OCI-M2 (cell line): Measurements from ENCODE around the gene PRKX.
"Not testable (repeated sequence)": the region's sequence is repeated elsewhere in the genome, so short reads cannot be mapped to it uniquely, and the experiment has no call there.

Experiments used
- DNase-seq: peaks from one replicate; lab custom pipeline; 2025; ENCODE audit not compliant: unreplicated experiment; lab: John Stamatoyannopoulos, UW

Gene PRKX

DNA sequence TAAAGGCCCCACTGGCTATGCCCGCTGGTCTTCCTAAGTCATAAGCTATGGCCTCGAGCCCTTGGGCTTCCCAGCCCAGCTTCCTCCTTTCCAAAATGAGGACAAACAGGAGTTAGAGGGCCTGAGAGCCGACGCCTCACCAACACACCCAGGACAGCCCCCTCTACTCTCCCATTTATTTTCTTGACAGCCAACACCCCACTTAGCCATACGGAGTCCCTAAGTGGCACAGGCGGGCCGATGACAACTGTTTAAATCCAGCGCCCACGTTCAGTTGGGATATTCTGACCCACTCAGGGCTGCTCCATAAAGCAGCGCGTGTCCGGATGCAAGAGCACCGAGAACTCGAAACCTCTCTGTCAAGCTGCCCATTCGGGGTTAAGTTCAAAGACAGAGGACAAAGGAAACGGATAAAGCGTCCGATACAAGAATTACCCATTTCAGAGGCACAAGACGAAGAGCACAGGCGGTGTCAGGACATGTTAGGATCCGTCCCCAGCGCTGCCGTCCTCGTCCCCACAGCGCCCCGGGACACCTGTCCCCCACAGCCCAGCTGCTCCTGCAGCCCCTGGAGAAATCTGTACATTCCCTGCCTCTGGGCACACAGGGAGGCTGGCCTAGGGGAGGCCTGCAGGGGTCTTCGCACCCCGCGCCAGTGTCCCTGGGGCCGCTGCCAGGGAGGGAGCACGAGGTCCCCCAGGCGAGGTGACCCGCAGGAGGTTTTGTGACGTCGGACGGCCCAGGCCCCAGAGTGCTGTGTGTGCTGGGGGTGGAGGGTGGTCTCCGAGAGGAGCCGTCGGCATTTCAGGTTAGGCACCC, 1.2 kb downstream of the PRKX start:
- no peak for DNase-seq

DNA sequence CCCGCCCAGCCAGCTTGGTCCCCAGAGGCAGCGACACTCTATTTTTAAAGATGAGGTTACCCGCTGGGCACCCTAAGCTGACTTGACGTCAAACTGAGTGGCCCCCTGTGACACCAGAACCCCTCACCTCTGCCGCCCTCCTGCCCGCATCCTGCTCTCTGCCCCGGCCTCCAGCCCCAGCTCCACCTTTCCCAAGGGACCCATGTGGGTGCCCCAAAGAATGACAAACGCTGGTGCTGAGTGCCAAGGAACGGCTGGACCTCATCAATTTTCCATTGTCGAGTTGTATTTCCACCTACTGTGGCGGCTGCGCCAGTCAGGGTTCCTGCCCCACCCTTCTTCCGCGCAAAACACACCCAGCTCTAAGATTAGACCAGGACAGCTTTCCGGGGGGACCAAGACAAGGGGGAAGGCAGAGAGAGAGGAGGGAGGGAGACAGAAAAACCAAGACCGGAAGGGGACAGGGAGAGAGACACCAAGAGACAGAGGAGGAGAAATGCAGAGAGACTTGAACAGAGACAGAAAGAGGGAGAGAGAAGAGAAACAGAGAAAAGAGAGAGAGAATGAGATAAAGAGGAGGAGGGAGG, 2.0 kb downstream of the PRKX start:
- no peak for DNase-seq

DNA sequence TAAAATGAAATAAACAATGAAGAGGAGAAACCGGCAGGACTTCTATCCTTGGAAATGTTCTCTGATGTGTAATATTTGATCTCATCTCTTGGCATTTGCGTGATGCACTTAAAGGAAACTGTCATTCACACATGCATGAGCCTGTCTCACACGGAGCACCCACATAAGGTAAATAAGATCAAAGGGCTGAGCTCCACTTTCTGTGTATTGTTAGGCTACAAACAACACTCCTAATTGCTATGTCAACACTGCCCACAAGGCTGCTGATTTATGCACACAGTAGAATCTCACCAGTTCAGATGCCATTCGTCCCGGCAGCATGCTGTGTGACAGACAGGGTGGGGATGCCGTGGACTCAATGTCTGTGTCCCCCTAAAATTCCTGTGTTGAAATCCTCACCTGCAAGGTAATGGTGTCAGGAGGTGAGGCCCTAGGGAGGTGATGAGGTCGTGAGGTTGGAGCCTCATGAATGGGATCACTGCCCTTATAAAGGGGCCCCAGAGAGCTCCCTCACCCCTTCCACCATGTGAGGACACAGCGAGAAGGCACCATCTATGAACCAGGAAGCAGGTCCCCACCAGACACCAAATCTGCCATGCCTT, 5.7 kb downstream of the PRKX start:
- not testable (repeated sequence) for DNase-seq

DNA sequence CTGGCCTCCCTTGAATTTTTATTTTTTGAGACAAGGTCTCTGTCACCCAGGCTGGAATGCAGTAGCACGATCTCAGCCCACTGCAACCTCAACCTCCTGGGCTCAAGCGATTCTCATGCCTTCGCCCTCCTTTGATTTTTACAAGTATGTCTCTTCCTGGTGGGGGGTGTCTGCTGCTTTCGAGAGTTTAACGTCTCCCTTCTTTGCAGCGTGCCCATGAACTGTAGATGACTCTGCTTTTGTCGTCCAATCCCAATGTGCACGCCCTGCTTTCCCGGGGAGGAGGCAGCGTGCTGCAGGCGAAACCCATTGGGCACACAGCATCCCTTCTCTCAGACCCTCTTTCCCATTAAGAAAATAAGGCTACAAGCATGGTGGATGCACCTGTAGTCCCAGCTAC, 7.0 kb downstream of the PRKX start:
- DNase-seq: no peak

DNA sequence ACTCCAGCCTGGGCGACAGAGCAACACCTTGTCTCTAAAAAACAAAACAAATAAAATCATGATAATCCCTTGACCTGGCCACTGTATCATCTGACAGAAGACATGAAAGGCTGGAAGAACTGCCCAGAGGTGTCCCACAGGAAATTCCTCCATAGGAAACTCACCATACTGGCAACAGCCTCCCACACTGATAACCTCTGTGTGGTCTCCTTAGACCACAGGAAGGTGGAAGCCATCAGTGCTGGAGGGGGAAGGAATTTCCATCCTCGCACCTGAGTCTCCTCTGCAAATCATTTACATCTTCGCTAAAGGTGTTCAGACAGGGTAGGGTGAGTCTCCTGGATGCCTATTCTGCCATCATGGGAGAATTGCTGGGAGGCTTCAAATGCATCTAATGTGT, 10.2 kb downstream of the PRKX start:
- DNase-seq: not testable (repeated sequence)

DNA sequence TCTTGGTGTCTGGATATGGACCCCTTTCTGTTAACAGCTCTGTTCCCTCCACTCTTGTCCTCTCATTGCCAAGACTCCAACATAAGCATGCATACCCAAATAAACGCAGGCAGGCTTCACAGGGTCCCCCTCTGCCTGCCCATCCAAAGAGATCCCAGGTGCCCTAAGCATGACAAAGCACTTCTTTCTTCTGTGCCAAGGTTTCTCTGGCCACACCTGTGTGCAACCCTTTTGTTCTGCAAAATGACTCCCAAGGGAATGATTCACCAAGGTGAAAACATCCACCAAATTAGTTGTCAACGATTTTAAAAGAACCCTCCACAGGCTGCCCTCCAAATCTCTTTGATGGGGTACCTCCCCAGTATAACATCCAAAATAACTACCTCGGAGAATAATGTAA, 11.4 kb downstream of the PRKX start:
- not testable (repeated sequence) for DNase-seq

DNA sequence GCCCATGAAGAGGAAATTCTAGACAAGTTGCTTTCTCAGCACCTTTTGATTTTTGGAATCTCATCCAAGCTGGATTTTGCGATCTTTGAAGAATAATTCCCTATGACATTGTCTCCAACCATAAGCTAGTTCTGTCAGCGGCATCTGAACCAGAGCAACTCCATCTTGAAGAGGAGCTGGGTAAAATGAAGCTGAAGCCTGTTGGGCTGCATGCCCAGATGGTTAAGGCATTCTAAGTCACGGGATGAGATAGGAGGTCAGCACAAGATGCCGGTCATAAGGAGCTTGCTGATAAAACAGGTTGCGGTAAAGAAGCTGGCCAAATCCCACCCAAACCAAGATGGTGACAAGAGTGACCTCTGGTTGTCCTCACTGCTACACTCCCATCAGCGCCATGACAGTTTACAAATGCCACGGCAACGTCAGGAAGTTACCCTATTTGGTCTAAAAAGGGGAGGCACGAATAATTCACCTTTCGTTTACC, 12.0 kb downstream of the PRKX start:
- DNase-seq: not testable (repeated sequence)

DNA sequence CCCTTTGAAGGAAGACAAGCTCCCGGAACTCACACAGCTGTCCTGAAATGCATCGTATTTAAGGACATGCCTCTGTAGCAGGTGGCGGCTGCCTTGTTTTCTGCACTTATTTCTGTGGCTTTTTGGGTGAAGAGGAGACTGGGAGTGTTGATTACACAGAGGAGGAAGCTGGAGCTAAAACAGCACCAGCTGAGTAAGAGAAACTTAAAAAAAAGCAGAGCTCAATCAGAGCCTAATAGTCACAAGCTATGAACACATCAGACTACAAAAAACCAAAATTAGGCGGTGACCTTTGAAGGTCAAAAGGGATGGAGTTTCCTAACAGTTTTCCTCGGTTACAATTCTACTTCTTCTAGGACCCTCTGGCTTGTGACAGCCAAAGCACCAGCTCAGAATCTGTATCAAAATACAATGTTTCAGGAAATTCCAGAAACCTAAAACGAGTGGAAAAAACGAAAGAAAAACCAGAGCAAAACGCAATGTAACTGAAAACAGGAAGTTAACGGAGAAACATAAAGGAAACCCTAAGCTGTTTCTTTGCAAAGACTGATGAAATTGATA, 13.5 kb downstream of the PRKX start:
- DNase-seq: no peak

DNA sequence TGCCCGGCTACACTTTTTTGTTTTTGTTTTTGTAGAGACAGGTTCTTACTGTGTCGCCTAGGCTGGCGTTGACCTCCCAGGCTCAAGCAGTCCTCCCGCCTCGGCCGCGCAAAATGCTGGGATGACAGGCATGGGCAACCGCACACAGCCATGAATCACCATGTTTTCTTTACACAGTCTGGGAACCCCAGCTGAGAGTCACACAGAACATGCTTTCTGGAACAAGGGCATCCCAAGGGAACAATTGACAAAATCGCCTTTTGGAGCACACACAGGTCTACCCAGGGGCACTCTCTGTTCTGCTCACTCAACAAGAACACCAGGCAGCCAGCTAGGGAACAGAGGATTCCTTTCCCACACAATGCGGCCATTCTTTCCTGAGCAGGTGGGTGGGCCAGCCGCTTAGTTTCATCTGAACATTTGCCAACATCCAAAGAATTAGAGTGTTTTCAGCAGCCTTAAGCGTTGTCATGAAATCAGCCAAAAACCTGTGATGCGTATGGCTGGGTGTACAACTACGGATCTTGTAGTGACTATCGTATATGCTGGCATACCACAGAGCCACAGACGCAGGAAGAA, 15.7 kb downstream of the PRKX start:
- DNase-seq: no peak

DNA sequence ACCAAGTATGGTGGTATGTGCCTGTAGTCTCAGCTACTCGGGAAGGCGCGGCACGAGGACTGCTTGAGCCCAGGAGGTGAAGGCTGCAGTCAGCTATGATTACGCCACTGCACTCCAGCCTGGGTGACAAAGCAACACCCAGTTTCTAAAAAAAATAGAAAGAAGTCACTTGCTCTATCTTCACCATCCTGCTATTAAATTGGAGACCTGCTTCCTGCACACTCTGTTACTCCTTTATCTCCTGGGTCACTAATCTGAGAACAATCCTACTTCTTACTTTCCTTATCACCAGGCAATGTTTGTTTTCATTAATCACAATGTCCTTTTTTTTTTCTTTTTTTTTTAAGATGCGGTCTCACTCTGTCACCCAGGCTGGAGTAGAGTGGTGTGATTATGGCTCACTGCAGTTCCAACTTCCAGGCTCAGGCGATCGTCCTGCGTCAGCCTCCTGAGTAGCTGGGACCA, 16.2 kb downstream of the PRKX start:
- DNase-seq: no peak

DNA sequence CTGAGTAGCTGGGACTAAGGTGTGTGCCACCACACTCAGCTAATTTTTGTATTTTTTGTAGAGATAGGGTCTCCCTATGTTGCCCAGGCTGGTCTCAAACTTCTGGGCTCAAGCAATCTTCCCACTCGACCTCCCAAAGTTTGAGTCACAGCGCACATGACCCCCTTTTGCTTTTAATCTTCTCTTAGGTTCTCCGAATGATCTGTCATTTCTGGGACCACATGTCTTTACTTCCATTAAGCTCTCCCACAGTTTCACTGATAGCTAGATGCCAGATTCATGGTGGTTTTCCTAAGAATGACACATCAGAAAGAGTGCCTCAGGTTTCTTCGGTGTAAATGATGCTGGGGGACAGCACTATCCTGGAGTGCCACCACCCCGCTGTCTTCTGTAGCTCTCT, 17.9 kb downstream of the PRKX start:
- no peak for DNase-seq

DNA sequence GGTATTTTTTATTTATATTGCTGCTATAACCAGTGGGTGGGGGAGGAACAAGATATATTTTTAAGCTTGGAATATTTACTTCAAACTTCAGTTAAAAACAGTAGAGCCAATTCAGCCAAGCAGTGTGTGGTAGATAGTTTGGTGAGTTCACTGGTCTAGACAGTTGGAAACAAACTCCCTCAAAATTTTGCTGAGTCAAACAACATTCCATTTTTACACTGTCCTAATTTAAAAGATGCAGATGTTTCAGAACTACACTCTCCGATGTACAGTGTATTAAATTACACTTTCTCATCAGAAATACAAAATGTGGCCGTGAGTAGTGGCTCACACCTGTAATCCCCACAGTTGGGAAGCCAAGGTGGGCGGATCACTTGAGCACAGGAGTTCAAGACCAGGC, 23.3 kb downstream of the PRKX start:
- DNase-seq: no peak

DNA sequence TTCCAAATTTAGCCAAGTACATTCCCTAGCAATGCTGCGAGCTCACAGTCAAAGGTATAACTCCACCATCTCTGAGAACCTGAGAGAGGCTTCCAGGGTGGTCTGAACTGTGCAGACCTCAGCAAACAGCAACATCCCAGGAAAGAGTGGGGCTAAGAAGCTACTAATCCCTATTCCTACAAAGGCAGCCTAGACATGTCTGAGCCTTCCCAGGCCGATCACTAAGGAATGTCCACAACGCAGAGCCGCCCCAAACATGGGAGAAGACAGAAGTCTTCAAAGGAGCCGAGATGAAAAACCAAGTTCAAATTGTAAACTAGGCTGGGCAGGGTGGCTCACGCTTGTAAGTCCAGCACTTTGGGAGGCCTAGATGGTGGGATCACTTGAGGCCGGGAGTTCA, 30.2 kb downstream of the PRKX start:
- not testable (repeated sequence) for DNase-seq

DNA sequence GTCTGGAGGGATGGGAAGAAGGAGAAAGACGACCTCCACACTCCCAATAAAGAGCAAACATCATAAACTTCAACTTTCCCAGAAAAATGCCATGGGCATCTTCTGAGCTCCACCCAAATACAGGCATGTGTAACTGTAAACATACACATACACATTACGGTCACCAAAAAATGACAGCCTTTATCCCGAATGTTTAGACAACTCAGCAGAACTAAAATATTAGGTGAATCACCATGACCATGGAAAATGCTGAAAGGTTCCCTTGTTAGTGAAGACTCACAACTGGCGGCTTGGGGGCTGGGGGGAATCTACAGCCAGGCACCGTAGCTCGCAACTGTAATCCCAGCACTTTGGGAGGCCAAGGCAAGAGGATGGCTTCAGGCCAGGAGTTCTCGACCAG, 33.0 kb downstream of the PRKX start:
- DNase-seq: no peak

DNA sequence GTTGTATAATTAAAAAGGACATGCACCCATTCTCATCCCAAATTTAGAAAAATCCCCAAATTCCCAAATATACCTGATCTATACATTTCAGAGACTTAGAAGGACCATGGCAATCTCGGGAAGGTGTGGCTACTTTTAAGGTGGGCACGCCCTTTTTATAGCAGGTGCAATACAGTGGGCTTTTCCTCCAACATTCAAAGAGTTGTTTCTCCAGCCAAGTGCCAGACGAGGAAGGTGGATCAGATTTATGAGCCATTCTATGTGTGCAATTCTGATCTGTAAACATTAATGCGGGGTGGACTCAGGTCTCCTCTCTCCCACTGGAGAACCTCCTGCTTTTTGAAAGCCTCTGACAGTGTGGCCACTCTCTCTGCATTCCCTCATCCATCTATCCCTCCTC, 33.8 kb downstream of the PRKX start:
- no peak for DNase-seq

DNA sequence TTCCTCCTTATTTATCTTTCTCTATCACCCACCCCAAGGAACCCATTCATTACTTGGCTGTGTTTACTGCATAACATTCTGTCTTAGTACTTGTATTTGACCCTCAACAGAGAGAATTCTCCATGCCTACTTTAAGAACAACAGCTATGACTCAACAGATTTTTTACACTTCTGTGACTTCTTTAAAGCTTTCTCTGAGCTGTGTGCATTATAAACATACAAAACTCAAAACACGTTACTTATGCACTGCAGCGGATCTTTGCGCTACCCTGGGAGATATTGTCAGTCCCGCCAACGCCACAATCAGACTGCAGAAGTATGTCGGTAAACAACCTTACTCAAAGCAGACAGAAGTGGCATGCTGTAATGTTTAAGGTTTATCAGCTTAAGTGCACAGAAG, 35.1 kb downstream of the PRKX start:
- DNase-seq: no peak

DNA sequence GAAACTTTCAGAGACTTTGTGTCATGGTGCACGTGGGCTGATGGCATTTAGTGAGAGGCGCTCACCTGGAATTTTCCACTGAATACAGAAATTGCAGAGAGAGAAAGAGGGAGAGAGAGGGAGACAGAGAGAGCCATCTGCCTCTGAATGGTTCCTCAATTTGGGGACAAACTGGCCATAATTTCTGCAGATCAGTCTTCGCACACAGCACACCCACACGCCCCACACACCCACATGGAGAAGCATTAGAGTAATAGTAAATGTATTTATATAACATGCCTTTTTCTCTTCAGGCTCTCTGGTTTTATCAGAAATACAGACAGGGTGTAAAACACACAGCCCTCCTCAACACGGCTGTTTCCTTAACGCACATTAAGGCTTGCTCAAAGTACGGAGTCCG, 38.6 kb downstream of the PRKX start:
- DNase-seq: no peak

DNA sequence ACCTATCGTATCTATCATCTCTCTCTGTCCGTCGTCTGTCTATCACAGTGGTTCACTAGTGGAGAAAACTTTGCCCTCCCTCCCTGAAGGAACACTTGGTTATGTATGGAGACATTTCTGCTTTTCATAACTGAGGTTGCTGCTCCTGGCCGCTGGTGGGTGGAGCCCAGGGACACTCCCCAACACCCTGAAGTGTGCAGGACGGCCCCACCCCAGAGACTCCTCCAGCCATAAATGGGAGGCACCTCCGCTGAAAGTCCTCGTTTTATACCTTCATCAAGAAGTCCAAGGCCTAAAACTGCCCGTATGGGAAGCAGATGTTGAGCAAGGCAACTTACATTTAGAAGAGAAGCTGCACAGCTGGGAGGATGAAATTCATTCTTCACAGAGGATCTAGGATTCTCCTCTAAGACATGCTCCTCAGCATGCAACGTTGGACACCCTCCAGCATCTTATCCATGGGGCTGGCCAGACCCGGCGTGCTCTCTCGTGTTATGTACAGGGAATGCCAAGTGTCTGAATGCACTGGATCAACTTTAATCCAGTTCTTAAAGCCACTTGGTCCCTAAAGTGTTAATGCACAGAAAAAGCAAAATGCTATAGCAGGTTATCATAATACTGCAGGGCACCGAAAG, 43.5 kb downstream of the PRKX start:
- no peak for DNase-seq

DNA sequence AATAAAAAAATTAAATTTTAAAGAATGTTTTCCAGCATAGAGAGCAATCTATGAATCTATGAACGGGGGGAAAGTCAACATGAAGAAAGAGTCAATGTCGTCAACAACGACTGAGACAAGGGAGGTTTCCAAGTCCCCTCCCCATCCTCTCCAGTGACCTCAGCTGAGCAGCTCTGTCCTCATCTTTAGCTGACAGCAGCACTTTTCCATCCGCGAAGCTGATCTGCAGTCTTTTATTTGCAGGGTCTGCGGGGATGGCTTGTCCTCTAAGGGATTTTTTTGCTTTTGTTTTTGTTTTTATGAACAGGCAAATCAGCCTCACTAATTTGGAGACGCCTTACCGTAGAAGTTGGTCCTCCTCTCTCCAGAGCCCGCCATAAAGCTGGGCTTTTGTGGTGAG, 46.5 kb downstream of the PRKX start:
- DNase-seq: no peak

DNA sequence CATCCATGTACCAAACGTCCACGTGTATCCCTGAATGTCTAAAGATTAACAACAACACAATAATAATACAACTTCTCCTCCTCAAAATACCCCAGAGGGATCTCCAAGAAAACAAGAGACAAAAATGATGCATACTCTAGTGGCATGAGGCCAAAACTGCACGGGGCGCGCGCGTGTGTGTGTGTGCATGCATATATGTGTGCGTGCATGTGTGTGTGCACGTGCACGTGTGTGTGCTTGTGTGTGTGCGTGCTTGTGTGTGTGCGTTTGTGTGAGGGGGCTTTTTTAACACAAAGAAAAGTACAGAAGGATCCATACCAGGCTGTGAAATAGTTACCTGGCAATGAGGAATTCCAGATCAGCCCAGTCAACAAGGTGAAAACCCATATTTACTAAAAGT, 48.5 kb downstream of the PRKX start:
- DNase-seq: no peak
